Measurements from ENCODE around the gene SYT1. TPM values are rescaled to one million over a fixed set of nuclear protein-coding genes. Genes with fewer than 3 reads are reported as not detected.

The SYT1 gene
- total RNA-seq, 1 experiment from 2014 or later: 44.9 TPM

- intact Hi-C loops (cut with micrococcal nuclease): no loop called here
Measured at GRCh38 chr12:78898416-78898815, 33.8 kb downstream of the SYT1 start.

GRCh38 chr12:78914859-78915331, 50.3 kb downstream of the SYT1 start:
- intact Hi-C loops (cut with micrococcal nuclease): no loop called here
- peak overlapping the region; percentile 69; the same call in 1 of the 2 replicates for H3K27ac ChIP-seq (ENCODE audit: low read depth, low read length)
- H3K4me3 ChIP-seq (replicated peaks in 1 of 2; ENCODE audit: low read depth in 1 of 2, low read length in 2 of 2): no peak overlapping the region; a peak in 1 of 4 replicates
- RAD21 ChIA-PET (ENCODE audit: low non-redundant PET in 1 of 2, low total read pairs in 2 of 2, uncharacterized antibody in 2 of 2, unreplicated experiment in 2 of 2): no interaction called here
- CTCF ChIA-PET: no interaction called here
- peaks cover 43 to 71% of the 10 kb centered on the region in 2 experiments for H3K4me1 ChIP-seq (ENCODE audit: control insufficient read depth in 1 of 2, insufficient read depth in 2 of 2, low read length in 2 of 2)
- DNase-seq (ENCODE audit: low read depth, low spot score) (peak; percentile 82), ATAC-seq (peak; percentile 67)
- no peaks in the 10 kb centered on the region; the same call in 1 of the 2 replicates for H3K9me2 ChIP-seq (ENCODE audit: insufficient read depth)
- H3K27me3 ChIP-seq (ENCODE audit: insufficient read depth, low read length): no peaks in the 10 kb centered on the region
- no TSS peak for BruUV-seq (replicated peaks)
- POLR2A ChIA-PET: interaction anchor here (0.9 to 2.7 kb wide), 3 partner anchors 13 to 29 kb away, joined by 3 to 10 read pairs (median 4); no protein-coding TSS in a partner anchor
- peak overlapping the region; percentile 76 for H3K4me2 ChIP-seq (ENCODE audit: low read length)
- H2AFZ ChIP-seq (ENCODE audit: low read depth, low read length, poor library complexity, severe bottlenecking): no peak overlapping the region
- no peaks in the 10 kb centered on the region for H3K9me3 ChIP-seq (ENCODE audit: control insufficient read depth in 1 of 2, insufficient read depth in 1 of 2, low read depth in 1 of 2, low read length in 2 of 2)
- H3K79me2 ChIP-seq (ENCODE audit: insufficient read depth, low read length): peaks cover 49% of the 10 kb centered on the region
- no peak overlapping the region for H3K9ac ChIP-seq (ENCODE audit: low read length)
- peaks cover 0 to 4% of the 10 kb centered on the region in 2 experiments; a peak in 1 of 4 replicates for H3K36me3 ChIP-seq (ENCODE audit: control insufficient read depth in 1 of 2, insufficient read depth in 2 of 2, low read length in 2 of 2)
- no peaks in the 10 kb centered on the region for H4K20me1 ChIP-seq (ENCODE audit: insufficient read depth)
- TF ChIP-seq SP1 (IDR thresholded peaks at IDR 0.05; ENCODE audit: low read depth) (peak; percentile 82), REST (IDR thresholded peaks at IDR 0.05; ENCODE audit: low read depth) (no peak), RAD21 (IDR thresholded peaks at IDR 0.05; ENCODE audit: low read depth) (peak; percentile 25; the same call in 1 of the 2 replicates), SIN3A (IDR thresholded peaks at IDR 0.05; ENCODE audit: low read depth) (peak; percentile 46; the same call in 1 of the 2 replicates), POLR2A (IDR thresholded peaks at IDR 0.05; ENCODE audit: borderline replicate concordance, extremely low read depth, insufficient read depth, insufficient read length) (no peak), TCF7L2 (IDR thresholded peaks at IDR 0.05; ENCODE audit: borderline replicate concordance, extremely low read depth, insufficient read depth, insufficient read length) (peak; percentile 57), FOSL1 (IDR thresholded peaks at IDR 0.05; ENCODE audit: low read depth) (peak; percentile 82), YY1 (IDR thresholded peaks at IDR 0.05; ENCODE audit: extremely low read depth, insufficient replicate concordance, low read depth, low read length) (no peak), ZFX (IDR thresholded peaks at IDR 0.05) (no peak), SRF (IDR thresholded peaks at IDR 0.05; ENCODE audit: low read depth) (peak; percentile 54), JUND (IDR thresholded peaks at IDR 0.05) (peak; percentile 92), CBX3 (IDR thresholded peaks at IDR 0.05; ENCODE audit: low read depth) (peak; percentile 66), CEBPB (IDR thresholded peaks at IDR 0.05; ENCODE audit: low read depth) (peak; percentile 70), ZNF274 (IDR thresholded peaks at IDR 0.05; ENCODE audit: low read depth, low read length) (no peak), POLR2AphosphoS5 (IDR thresholded peaks at IDR 0.05; ENCODE audit: low read depth, low read length) (peak; percentile 57; the same call in 1 of the 2 replicates)

More at GRCh38 chr12:78898416-78898815, 33.8 kb downstream of the SYT1 start:
- H3K4me3 ChIP-seq (replicated peaks in 1 of 2; ENCODE audit: low read depth in 1 of 2, low read length in 2 of 2): no peak overlapping the region
- H3K9ac ChIP-seq (ENCODE audit: low read length): no peak overlapping the region
- H3K79me2 ChIP-seq (ENCODE audit: insufficient read depth, low read length): peaks cover 50% of the 10 kb centered on the region
- no peaks in the 10 kb centered on the region for H3K36me3 ChIP-seq (ENCODE audit: control insufficient read depth in 1 of 2, insufficient read depth in 2 of 2, low read length in 2 of 2)
- BruUV-seq (replicated peaks): no TSS peak
- H3K9me2 ChIP-seq (ENCODE audit: insufficient read depth): no peaks in the 10 kb centered on the region
- no peak overlapping the region for H2AFZ ChIP-seq (ENCODE audit: low read depth, low read length, poor library complexity, severe bottlenecking)
- CTCF ChIA-PET: no interaction called here
- peak overlapping the region; percentile 64; the same call in 1 of the 2 replicates for H3K27ac ChIP-seq (ENCODE audit: low read depth, low read length)
- no peak for ATAC-seq
- peak overlapping the region; percentile 11; the same call in 1 of the 2 replicates for H3K4me2 ChIP-seq (ENCODE audit: low read length)
- H3K27me3 ChIP-seq (ENCODE audit: insufficient read depth, low read length): no peaks in the 10 kb centered on the region
- TF ChIP-seq POLR2A (IDR thresholded peaks at IDR 0.05; ENCODE audit: borderline replicate concordance, extremely low read depth, insufficient read depth, insufficient read length) (no peak), EZH2 (IDR thresholded peaks at IDR 0.05) (no peak), EZH2phosphoT487 (IDR thresholded peaks at IDR 0.05; ENCODE audit: borderline replicate concordance) (no peak), POLR2AphosphoS5 (IDR thresholded peaks at IDR 0.05; ENCODE audit: low read depth, low read length) (no peak), CBX3 (IDR thresholded peaks at IDR 0.05; ENCODE audit: low read depth) (no peak), ELF1 (IDR thresholded peaks at IDR 0.05; ENCODE audit: borderline replicate concordance, low read depth) (no peak), SIN3A (IDR thresholded peaks at IDR 0.05; ENCODE audit: low read depth) (no peak), ZFX (IDR thresholded peaks at IDR 0.05) (no peak), SP1 (IDR thresholded peaks at IDR 0.05; ENCODE audit: low read depth) (no peak), EGR1 (IDR thresholded peaks at IDR 0.05; ENCODE audit: low read depth) (no peak), TCF7L2 (IDR thresholded peaks at IDR 0.05; ENCODE audit: borderline replicate concordance, extremely low read depth, insufficient read depth, insufficient read length) (no peak), JUND (IDR thresholded peaks at IDR 0.05) (no peak)
- no peaks in the 10 kb centered on the region for H4K20me1 ChIP-seq (ENCODE audit: insufficient read depth)
- peaks cover 13 to 15% of the 10 kb centered on the region in 2 experiments; a peak in 3 of 4 replicates for H3K4me1 ChIP-seq (ENCODE audit: control insufficient read depth in 1 of 2, insufficient read depth in 2 of 2, low read length in 2 of 2)
- RAD21 ChIA-PET (ENCODE audit: low non-redundant PET in 1 of 2, low total read pairs in 2 of 2, uncharacterized antibody in 2 of 2, unreplicated experiment in 2 of 2): no interaction called here
- no peaks in the 10 kb centered on the region for H3K9me3 ChIP-seq (ENCODE audit: control insufficient read depth in 1 of 2, insufficient read depth in 1 of 2, low read depth in 1 of 2, low read length in 2 of 2)
- no peak for DNase-seq (ENCODE audit: low read depth, low spot score)
- POLR2A ChIA-PET: interaction anchor here (1.3 kb wide), 1 partner anchor 10 kb away, joined by 7 read pairs; no protein-coding TSS in a partner anchor

Data from HCT116 (cell line).